Measurements from ENCODE around the gene PHACTR4. TPM values are rescaled to one million over a fixed set of nuclear protein-coding genes. Genes with fewer than 3 reads are reported as not detected.
A peak's percentile ranks its signal among the peaks of the same experiment; 100 is the strongest.
"Not testable (repeated sequence)": the region's sequence is repeated elsewhere in the genome, so short reads cannot be mapped to it uniquely, and the experiment has no call there.

Gene PHACTR4
- total RNA-seq, 1 donor from 2014 or later, result 74.6 TPM

DNA sequence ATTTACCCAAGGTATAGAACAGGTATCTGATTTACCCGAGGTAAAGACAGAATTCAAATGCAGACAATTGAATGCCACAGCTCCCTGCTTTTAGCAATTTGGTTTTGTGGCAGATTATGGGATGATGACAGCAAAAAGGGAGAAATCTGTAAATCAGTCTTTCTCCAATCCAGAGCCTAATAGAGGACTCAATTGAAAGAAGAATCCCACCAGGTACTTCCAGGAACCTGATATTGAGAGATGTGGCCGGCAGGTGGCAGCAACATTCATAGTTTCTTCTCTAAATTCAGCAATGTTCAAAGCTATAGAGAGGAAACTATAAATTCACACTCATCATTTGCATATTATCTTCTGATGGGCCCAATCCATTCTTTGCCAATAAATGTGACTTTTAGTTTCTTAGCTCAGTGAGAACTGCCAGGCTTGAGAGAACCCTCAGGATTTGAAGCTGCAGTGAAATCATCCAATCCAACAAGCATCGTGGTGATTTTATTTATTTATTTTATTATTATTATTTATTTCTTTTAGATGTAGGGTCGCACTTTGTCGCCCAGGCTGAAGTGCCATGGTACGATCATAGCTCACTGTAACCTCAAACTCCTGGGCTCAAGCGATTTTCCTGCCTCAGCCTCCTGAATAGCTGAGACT, 9.8 kb upstream of the PHACTR4 start:
- TF ChIP-seq, protein P1, sequence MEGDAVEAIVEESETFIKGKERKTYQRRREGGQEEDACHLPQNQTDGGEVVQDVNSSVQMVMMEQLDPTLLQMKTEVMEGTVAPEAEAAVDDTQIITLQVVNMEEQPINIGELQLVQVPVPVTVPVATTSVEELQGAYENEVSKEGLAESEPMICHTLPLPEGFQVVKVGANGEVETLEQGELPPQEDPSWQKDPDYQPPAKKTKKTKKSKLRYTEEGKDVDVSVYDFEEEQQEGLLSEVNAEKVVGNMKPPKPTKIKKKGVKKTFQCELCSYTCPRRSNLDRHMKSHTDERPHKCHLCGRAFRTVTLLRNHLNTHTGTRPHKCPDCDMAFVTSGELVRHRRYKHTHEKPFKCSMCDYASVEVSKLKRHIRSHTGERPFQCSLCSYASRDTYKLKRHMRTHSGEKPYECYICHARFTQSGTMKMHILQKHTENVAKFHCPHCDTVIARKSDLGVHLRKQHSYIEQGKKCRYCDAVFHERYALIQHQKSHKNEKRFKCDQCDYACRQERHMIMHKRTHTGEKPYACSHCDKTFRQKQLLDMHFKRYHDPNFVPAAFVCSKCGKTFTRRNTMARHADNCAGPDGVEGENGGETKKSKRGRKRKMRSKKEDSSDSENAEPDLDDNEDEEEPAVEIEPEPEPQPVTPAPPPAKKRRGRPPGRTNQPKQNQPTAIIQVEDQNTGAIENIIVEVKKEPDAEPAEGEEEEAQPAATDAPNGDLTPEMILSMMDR (IDR thresholded peaks at IDR 0.05; ENCODE audit: partially characterized antibody, unreplicated experiment), result peak; percentile 81
- H3K9me3 Mint-ChIP-seq (ENCODE audit: unreplicated experiment), result peaks cover 3% of the 10 kb centered on the region
- H3K4me3 Mint-ChIP-seq (ENCODE audit: unreplicated experiment), result no peak overlapping the region
- H3K27me3 Mint-ChIP-seq (ENCODE audit: unreplicated experiment), result no peaks in the 10 kb centered on the region
- no peaks in the 10 kb centered on the region for H3K36me3 Mint-ChIP-seq (ENCODE audit: unreplicated experiment)
- no peak overlapping the region for H3K27ac Mint-ChIP-seq (ENCODE audit: unreplicated experiment)
- H3K4me1 Mint-ChIP-seq (ENCODE audit: low read depth, unreplicated experiment), result no peaks in the 10 kb centered on the region
- peak; percentile 78 for DNase-seq

DNA sequence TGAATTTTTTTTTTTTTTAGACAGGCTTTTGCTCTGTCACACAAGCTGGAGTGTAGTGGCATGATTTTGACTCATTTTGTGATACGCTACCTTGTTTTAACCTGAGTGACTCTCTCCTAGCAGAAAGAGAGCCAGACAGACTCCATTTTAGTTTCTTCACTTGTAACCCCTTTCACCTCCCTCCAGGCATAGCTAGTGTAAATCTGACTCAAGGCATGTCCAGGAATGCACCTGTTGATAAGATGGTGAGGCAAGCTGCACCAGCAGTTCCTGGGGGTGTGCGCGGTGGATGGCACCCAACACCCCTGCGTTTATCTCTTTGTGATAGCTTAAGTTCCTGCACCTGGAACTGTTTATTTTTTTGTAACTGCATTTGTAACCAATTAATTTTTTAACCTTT, 4.7 kb upstream of the PHACTR4 start:
- Mint-ChIP-seq H3K4me3 (ENCODE audit: unreplicated experiment) (no peak overlapping the region), H3K4me1 (ENCODE audit: low read depth, unreplicated experiment) (no peaks in the 10 kb centered on the region), H3K9me3 (ENCODE audit: unreplicated experiment) (peaks cover 6% of the 10 kb centered on the region), H3K27ac (ENCODE audit: unreplicated experiment) (no peak overlapping the region), H3K27me3 (ENCODE audit: unreplicated experiment) (peaks cover 4% of the 10 kb centered on the region), H3K36me3 (ENCODE audit: unreplicated experiment) (no peaks in the 10 kb centered on the region)
- TF ChIP-seq, protein P1 (IDR thresholded peaks at IDR 0.05; ENCODE audit: partially characterized antibody, unreplicated experiment), result no peak
- DNase-seq, result no peak

DNA sequence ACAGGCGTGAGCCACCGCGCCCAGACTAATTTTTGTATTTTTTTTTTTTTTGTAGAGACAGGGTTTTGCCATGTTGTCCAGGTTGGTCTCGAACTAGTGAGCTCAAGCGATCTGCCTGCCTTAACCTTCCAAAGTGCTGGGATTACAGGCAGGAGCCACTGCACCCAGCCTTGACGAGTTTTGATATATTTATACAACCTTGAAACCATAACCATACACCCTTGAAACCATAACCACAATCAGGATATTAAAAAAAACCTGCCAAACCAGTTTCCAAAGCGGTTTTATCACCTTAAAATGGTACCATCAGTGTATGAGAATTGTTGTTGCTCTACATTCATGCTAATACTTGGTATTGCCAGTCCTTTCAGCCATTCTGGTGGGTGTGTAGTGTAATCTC, 3.7 kb upstream of the PHACTR4 start:
- TF ChIP-seq, protein P1 (IDR thresholded peaks at IDR 0.05; ENCODE audit: partially characterized antibody, unreplicated experiment), result no peak
- H3K36me3 Mint-ChIP-seq (ENCODE audit: unreplicated experiment), result no peaks in the 10 kb centered on the region

DNA sequence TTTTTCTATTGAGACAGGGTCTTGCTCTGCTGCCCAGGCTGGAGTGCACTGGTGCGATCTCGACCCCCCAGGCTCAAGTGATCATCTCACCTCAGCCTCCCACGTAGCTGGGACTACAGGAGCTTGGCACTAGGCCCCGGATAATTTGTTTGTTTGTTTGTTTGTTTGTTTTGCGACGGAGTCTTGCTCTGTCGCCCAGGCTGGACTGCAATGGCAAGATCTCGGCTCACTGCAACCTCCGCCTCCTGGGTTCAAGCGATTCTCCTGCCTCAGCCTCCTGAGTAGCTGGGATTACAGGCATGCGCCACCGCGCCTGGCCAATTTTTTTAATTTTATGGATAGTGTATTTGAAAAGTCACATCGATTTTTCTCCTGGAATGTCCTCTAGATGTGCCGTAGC, 932 bp upstream of the PHACTR4 start:
- not testable (repeated sequence) for H3K27me3 Mint-ChIP-seq (ENCODE audit: unreplicated experiment); H3K4me1 Mint-ChIP-seq (ENCODE audit: low read depth, unreplicated experiment); H3K9me3 Mint-ChIP-seq (ENCODE audit: unreplicated experiment); DNase-seq; H3K27ac Mint-ChIP-seq (ENCODE audit: unreplicated experiment); H3K36me3 Mint-ChIP-seq (ENCODE audit: unreplicated experiment)
- H3K4me3 Mint-ChIP-seq (ENCODE audit: unreplicated experiment), result peak overlapping the region; percentile 86

More for the DNA sequence above, 3.7 kb upstream of the PHACTR4 start:
- no peak for DNase-seq
- peaks cover 7% of the 10 kb centered on the region for H3K9me3 Mint-ChIP-seq (ENCODE audit: unreplicated experiment)
- no peak overlapping the region for H3K4me3 Mint-ChIP-seq (ENCODE audit: unreplicated experiment)
- no peaks in the 10 kb centered on the region for H3K4me1 Mint-ChIP-seq (ENCODE audit: low read depth, unreplicated experiment)
- H3K27ac Mint-ChIP-seq (ENCODE audit: unreplicated experiment), result no peak overlapping the region
- H3K27me3 Mint-ChIP-seq (ENCODE audit: unreplicated experiment), result peaks cover 6% of the 10 kb centered on the region

DNA sequence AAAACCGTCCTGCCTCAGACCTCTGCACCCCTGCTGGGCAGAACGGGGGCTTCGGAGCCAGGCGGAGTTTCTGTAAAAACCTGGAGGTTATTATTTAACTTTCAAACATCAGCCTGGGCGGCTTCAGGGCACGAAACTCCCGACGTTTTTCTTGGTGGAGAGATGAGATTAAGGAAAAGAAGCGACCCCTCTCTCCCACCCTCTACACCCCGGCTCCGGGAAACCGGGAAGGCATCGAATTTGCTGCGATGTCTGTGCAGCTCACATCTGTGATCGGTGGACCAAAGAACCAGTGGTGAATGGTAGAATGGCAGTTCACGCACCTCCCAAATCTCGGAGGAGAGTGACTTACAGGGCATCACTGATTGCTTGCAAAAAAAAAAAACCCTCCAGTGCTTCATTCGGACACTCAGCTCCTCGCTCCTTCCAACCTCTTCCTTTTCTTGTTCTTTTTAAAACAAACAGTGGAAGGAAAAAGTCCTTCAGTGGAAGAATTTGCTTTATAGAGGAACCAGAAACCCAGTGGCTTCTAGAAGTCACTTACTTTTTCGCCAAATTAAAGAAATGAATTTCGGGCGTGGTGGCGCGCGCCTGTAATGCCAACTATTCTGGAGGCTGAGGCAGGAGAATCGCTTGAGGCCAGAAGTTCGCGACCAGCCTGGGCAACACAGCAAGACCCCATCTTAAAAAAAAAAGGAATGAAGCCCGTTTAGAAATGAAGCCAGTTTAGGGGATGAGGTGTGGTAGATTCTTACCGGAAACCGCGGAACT, 884 bp downstream of the PHACTR4 start:
- Mint-ChIP-seq H3K27me3 (ENCODE audit: unreplicated experiment) (peaks cover 4% of the 10 kb centered on the region), H3K36me3 (ENCODE audit: unreplicated experiment) (no peaks in the 10 kb centered on the region), H3K27ac (ENCODE audit: unreplicated experiment) (peak overlapping the region; percentile 97), H3K4me1 (ENCODE audit: low read depth, unreplicated experiment) (peaks cover 8% of the 10 kb centered on the region), H3K9me3 (ENCODE audit: unreplicated experiment) (peaks cover 7% of the 10 kb centered on the region), H3K4me3 (ENCODE audit: unreplicated experiment) (peak overlapping the region; percentile 93)
- TF ChIP-seq, protein P1 (IDR thresholded peaks at IDR 0.05; ENCODE audit: partially characterized antibody, unreplicated experiment), result peak; percentile 35
- DNase-seq, result peak; percentile 52
